Muscle layer of duodenum (tissue), 2 donors: Measurements from ENCODE around the gene ASCL5.

Experiments used
- H3K27ac ChIP-seq: one replicate; pipeline ENCODE4 v1.7.0; 2013; ENCODE audit warnings: mild to moderate bottlenecking, low read length
- H3K27me3 ChIP-seq: one replicate; pipeline ENCODE4 v1.7.0; 2013; ENCODE audit warnings: low read depth, mild to moderate bottlenecking, control low read depth, low read length
- H3K36me3 ChIP-seq, 2 donors: one replicate each; pipeline ENCODE4 v1.7.0; 2013; ENCODE audit warnings: low read length in 2 of 2, control low read depth in 1 of 2, mild to moderate bottlenecking in 1 of 2; ENCODE audit not compliant: insufficient read depth in 2 of 2, control insufficient read depth in 1 of 2
- H3K4me1 ChIP-seq, 2 donors: one replicate each; pipeline ENCODE4 v1.7.0; 2013; ENCODE audit warnings: low read length in 2 of 2, mild to moderate bottlenecking in 2 of 2, control low read depth in 1 of 2, moderate library complexity in 1 of 2; ENCODE audit not compliant: insufficient read depth in 2 of 2, control insufficient read depth in 1 of 2
- H3K4me3 ChIP-seq, 2 donors: one replicate each; pipeline ENCODE4 v1.7.0; 2013; ENCODE audit warnings: low read length in 2 of 2, low read depth in 1 of 2, mild to moderate bottlenecking in 1 of 2
- H3K9me3 ChIP-seq, 2 donors: one replicate each; pipeline ENCODE4 v1.7.0; 2013; ENCODE audit warnings: low read length in 2 of 2, control low read depth in 1 of 2, mild to moderate bottlenecking in 1 of 2; ENCODE audit not compliant: control insufficient read depth in 1 of 2
- donor health status: healthy.

The ASCL5 gene

DNA sequence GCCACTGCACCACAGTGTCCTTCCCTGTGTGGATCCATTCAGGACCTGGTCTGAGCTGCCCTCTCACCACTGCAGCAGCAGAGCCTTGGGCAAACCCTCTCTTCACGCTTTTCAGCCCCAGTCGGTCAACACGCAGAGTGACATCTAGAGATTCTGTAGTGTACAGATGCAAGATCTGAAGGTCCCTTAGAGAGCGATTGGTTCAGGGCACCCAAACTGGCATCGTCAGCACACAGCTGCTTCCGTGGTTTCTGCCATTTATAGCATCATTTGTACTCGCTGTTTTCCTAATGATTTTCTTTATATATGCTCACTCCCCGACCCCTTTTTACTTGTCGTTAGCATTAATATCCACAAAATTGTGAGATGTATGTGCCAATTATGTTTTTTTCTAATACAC, 1.5 kb upstream of the ASCL5 start:
- H3K36me3 ChIP-seq, result no peaks in the 10 kb centered on the region
- no peaks in the 10 kb centered on the region for H3K9me3 ChIP-seq
- H3K4me1 ChIP-seq, result peaks cover 0 to 6% of the 10 kb centered on the region in 2 donors
- H3K27me3 ChIP-seq, result no peaks in the 10 kb centered on the region
- no peak overlapping the region for H3K27ac ChIP-seq
- H3K4me3 ChIP-seq, result no peak overlapping the region

DNA sequence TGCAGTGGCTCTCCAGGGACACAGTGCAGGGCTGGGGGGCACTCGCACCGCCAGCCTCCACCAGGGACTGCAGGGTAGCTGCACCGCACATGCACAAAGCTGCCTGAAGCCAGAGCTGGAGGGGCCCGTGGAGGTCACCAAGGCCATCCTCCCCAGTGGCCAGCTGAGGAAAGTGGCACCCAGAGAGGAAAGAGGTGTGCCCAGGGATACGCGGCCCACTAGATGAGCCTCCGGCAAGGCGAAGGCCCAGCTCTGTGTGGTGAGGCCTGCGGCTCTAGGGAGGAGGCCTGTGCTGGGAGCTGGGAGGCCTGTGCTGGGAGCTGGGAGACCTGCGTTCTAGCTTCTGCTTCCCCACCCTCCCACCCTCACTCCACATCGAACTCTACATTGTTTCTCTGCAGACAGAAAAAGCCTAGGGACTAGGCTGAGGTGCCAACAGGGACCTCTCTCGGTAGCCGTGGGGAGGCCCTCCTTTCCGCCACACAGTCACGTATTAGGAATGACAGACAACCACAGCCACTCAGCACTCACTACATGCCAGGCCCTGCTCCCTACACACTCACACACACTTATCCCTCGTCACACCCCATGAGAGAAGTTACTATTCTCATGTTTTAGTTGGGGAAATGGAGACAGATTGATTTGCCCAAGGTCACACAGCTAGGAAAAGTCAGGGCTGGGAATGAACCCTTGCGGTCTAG, 921 bp upstream of the ASCL5 start:
- H3K36me3 ChIP-seq, result no peaks in the 10 kb centered on the region
- no peak overlapping the region for H3K4me3 ChIP-seq
- no peaks in the 10 kb centered on the region for H3K27me3 ChIP-seq
- H3K9me3 ChIP-seq, result no peaks in the 10 kb centered on the region
- peaks cover 0 to 6% of the 10 kb centered on the region in 2 donors for H3K4me1 ChIP-seq
- no peak overlapping the region for H3K27ac ChIP-seq

DNA sequence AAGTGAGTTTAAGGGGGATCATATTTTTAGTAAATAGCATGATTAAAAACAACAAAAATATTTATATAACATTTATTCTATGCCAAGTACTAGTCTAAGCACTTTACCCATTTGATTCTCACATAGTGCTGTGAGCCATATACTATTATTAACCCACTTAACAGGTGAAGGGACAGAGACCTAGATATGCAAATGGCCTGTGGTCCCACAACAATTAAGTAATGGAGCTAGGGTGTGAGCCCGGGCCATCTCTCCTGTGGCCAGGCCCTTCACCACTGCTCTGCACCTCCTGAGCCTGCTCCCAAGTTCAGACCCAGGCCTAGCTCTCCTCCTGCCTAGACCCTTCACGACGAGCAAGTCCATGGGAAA, 537 bp downstream of the ASCL5 start:
- Histone ChIP-seq H3K27me3 (no peaks in the 10 kb centered on the region), H3K4me1 (peaks cover 0 to 6% of the 10 kb centered on the region in 2 donors), H3K9me3 (no peaks in the 10 kb centered on the region), H3K4me3 (no peak overlapping the region), H3K27ac (no peak overlapping the region), H3K36me3 (no peaks in the 10 kb centered on the region)

DNA sequence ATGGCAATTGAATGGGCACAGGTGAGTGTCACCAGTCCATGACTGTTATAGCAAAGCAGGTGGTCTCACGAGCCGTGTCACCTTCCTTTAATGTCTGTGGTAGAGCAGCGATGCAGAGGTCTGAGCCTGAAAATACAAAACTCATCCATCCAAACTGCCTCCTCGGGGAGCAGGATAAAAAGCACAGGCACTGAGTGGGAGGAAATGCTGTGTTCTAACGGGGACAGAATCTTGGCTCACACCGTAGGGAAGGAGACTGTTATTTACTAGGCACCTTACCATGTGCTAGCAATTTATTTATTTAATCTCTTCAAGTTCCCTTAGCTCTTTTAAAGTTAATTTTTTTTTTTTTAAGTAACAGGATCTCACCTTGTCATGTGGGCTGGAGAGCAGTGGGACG, 1.2 kb downstream of the ASCL5 start:
- H3K4me3 ChIP-seq, result no peak overlapping the region
- H3K9me3 ChIP-seq, result no peaks in the 10 kb centered on the region
- peaks cover 0 to 6% of the 10 kb centered on the region in 2 donors for H3K4me1 ChIP-seq

DNA sequence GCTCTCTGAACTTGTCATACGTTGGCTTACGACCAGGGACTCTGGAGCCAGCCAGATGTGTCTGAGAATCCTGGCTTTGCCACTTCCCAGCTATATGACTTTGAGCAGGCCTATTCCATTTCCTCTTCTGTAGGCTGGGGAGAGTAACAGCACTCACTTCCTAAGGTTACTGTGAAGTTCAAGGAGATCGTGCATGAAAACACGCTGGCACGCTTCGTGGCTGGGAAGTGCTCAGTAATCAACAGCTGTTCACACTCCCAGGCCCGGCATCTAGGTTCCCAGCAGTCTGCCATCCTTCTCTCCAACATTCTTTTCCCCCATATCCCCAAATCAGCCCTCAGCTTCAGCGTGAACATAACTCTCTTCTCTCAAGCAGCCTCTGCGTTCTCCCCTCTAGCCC, 2.0 kb downstream of the ASCL5 start:
- Histone ChIP-seq H3K27me3 (no peaks in the 10 kb centered on the region), H3K4me1 (peaks cover 0 to 6% of the 10 kb centered on the region in 2 donors), H3K4me3 (no peak overlapping the region), H3K9me3 (no peaks in the 10 kb centered on the region), H3K36me3 (no peaks in the 10 kb centered on the region), H3K27ac (no peak overlapping the region)

More for the DNA sequence above, 1.2 kb downstream of the ASCL5 start:
- H3K27ac ChIP-seq, result no peak overlapping the region
- H3K27me3 ChIP-seq, result no peaks in the 10 kb centered on the region
- H3K36me3 ChIP-seq, result no peaks in the 10 kb centered on the region

DNA sequence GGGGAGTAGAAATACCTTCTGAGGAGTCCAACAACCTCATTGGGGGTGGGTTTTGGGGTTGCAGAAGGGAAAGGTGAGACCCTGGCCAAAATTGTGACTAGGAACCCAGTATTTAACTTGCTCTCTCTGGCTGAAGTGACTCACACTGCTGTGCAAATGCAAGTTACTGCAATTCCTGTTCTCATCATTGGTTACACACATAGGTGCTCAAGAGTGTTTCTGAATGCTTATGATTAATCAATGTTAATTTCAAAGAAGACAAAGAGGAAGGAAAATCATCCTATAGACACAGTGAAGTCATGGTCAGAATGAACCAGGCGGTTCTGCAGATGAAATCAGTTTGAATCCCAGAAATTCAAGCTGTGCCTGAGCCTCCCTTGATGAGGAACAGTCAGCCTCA, 3.1 kb downstream of the ASCL5 start:
- no peak overlapping the region for H3K27ac ChIP-seq
- H3K4me1 ChIP-seq, result peaks cover 0 to 6% of the 10 kb centered on the region in 2 donors
- no peaks in the 10 kb centered on the region for H3K9me3 ChIP-seq
- H3K27me3 ChIP-seq, result no peaks in the 10 kb centered on the region
- no peak overlapping the region for H3K4me3 ChIP-seq
- H3K36me3 ChIP-seq, result no peaks in the 10 kb centered on the region

DNA sequence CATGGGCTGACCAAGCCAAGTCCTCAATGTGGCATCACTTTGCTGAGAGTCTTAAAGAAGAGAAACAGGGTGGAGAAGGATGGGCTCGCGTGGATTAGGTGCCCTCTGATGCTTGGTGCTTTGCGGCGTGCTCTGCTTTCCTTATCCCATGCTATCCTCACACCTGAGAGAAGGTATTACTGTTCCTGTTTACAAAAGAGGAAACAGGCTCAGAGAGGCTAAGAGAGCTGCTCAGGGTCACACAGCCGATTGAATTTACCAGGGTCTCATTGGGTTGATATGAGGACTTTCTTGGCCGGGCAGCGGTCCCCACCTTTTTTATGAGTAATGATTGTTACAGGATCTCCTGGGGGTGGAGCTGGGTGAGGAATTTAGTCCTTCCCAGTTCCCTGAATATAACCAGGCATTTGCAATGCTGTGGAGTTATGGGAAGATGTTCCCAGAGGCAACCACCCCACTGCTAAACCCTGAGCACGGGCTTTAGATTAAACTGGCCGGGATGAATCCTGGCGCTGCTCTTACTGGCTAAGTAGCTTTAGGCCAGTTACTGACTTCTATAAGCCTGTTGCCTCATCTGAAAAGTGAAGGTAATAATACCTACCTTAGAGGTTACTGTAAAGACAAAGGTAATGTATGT, 4.5 kb downstream of the ASCL5 start:
- Histone ChIP-seq H3K4me3 (no peak overlapping the region), H3K4me1 (peaks cover 0 to 6% of the 10 kb centered on the region in 2 donors)

DNA sequence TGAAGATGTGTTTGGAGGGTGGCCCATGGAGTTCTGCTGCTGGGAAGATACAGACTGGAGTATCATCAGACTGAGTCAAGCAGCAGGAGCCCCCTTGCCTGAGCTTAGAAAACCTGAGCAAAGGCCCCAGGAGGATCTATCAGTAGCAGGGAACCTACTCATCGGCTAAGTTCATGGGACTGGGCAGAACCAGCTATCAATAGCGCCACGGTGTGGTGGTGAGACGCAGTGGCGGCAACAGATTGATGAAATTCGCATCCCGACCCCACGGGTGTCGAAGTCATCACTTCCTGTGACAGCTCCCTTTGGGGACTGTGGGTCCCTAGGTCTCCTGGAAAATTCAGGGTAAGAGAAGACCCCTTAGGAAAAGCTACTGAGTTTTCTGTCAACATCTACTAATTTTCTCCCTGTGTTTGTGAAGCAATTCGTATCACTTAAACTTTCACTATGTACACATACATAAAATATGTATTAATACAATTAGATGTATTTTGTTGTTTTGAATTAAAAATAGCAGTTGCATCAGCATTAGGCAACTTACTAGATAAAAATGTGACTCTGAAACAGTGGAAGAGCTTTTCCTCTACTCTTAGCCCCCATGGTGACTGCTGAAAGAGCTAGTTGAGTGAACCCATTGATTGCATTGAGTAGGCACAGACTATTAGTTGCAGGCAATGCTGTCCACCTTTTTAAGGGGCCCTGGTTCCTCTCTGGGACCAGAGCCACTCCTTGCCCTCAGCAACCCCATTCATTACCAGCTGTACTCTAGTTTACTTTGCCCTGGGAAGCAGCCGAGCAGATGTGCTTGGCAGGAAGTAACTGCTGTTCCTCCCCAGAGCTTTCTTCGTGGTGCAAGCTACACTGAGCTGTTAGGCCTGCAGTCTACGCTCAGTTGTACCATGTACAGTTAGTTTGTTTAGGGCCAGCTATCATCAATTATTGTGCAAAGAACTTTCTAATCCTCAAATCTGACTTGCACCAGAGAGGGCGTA, 7.5 kb downstream of the ASCL5 start:
- Histone ChIP-seq H3K9me3 (no peaks in the 10 kb centered on the region), H3K27me3 (no peaks in the 10 kb centered on the region), H3K27ac (no peak overlapping the region), H3K4me3 (no peak overlapping the region), H3K36me3 (no peaks in the 10 kb centered on the region), H3K4me1 (peaks cover 0 to 6% of the 10 kb centered on the region in 2 donors)

More for the DNA sequence above, 4.5 kb downstream of the ASCL5 start:
- H3K27me3 ChIP-seq, result no peaks in the 10 kb centered on the region
- H3K27ac ChIP-seq, result no peak overlapping the region
- H3K9me3 ChIP-seq, result no peaks in the 10 kb centered on the region
- H3K36me3 ChIP-seq, result no peaks in the 10 kb centered on the region

DNA sequence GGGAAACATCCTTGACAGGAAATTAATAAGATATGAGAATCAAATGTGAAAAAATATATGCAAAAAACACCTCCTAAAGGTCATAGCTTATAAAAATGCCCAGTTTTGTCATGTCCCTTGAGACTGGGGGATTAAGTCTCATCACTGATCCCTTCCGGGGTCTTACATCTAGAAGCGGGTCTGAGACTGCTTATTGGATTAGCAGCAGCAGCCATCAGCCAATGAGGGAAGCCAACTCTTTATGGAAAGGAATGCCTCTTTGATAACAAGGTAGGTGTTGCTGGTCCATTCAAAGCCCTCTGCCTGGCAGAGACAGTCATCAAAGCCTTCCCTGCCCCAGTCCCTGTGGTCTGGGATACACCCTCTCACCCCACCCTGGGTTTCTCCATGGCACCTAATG, 10.9 kb downstream of the ASCL5 start:
- Histone ChIP-seq H3K36me3 (no peaks in the 10 kb centered on the region), H3K27ac (no peak overlapping the region), H3K27me3 (no peaks in the 10 kb centered on the region), H3K9me3 (no peaks in the 10 kb centered on the region), H3K4me1 (peaks cover 0 to 15% of the 10 kb centered on the region in 2 donors), H3K4me3 (no peak overlapping the region)

DNA sequence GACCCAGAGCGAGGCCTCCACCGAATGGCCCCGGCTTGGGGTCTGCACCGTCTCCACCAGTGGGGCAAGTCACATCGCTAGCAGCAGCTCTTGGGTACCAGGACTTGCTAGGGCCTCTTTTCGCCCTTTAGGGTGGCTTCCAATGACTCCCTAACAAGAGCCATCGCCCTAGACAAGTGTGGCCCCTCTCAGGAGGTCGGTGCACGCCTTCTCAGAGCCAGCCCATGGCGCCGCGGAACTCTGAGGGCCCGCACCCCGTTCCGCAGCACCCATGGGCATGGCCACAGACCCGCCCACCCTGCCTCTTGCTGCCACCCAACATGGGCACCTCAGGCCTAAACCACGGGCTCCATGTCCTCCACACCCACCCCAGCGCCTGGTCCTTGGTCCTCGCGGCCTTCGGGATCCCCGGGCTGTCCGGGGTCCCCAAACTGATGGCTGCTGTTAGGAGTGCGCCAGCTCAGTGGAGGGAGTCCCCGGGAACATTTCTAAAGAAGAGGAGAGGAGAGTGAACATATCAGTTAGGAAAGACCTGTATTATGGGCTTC, 11.5 kb downstream of the ASCL5 start:
- no peaks in the 10 kb centered on the region for H3K36me3 ChIP-seq
- H3K4me1 ChIP-seq, result peaks cover 0 to 15% of the 10 kb centered on the region in 2 donors
- H3K9me3 ChIP-seq, result no peaks in the 10 kb centered on the region
- no peaks in the 10 kb centered on the region for H3K27me3 ChIP-seq
- H3K4me3 ChIP-seq, result no peak overlapping the region
- H3K27ac ChIP-seq, result no peak overlapping the region
